GM12872 (cell line): Measurements from ENCODE around the gene TRIM73.
"Not testable (repeated sequence)": the region's sequence is repeated elsewhere in the genome, so short reads cannot be mapped to it uniquely, and the experiment has no call there.

Source experiments
- CTCF ChIP-seq: IDR thresholded peaks from 3 replicates; pipeline ENCODE4 v1.5.1; 2011; ENCODE audit warnings: low read depth, mild to moderate bottlenecking, low read length, moderate library complexity; ENCODE audit not compliant: insufficient read depth

The TRIM73 gene

GRCh38 chr7:75395329-75395728 lies at the start of gene TRIM73:
Gene TRIM73 (plus strand): TSS chr7:75395629. CDS start chr7:75398934, 3,305 bp downstream.
- not testable (repeated sequence) for TF ChIP-seq CTCF

- TF ChIP-seq CTCF: peak; percentile 44; the same call in 2 of the 3 replicates
Observed at GRCh38 chr7:75452494-75452955, 57.1 kb downstream of the TRIM73 start.
